Esophagus (tissue), 2 donors: ENCODE measurements around the gene MLKL. TPM values are rescaled to one million over a fixed set of nuclear protein-coding genes. Genes with fewer than 3 reads are reported as not detected.

Experiments used
- H3K27ac ChIP-seq, 2 donors: one replicate each; pipeline ENCODE4 v1.5.1; 2013; ENCODE audit warnings: low read depth in 2 of 2, mild to moderate bottlenecking in 2 of 2, inconsistent platforms in 1 of 2, low read length in 1 of 2, moderate library complexity in 1 of 2
- H3K27me3 ChIP-seq, 2 donors: one replicate each; pipeline ENCODE4 v1.6.1; 2013; ENCODE audit warnings: low read length in 2 of 2, control low read depth in 1 of 2, mild to moderate bottlenecking in 1 of 2; ENCODE audit not compliant: insufficient read depth in 2 of 2, control insufficient read depth in 1 of 2
- H3K36me3 ChIP-seq, 2 donors: one replicate each; pipeline ENCODE4 v1.6.1; 2013; ENCODE audit warnings: low read length in 1 of 2; ENCODE audit not compliant: control insufficient read depth in 2 of 2, insufficient read depth in 2 of 2
- H3K4me1 ChIP-seq, 2 donors: one replicate each; pipeline ENCODE4 v1.6.1; 2013; ENCODE audit warnings: low read length in 1 of 2; ENCODE audit not compliant: control insufficient read depth in 2 of 2, insufficient read depth in 2 of 2
- H3K4me3 ChIP-seq, 2 donors: one replicate each; pipeline ENCODE4 v1.5.1; 2013; ENCODE audit warnings: low read length in 2 of 2, mild to moderate bottlenecking in 2 of 2, low read depth in 1 of 2, moderate library complexity in 1 of 2
- H3K9me3 ChIP-seq, 2 donors: one replicate each; pipeline ENCODE4 v1.6.1; 2013; ENCODE audit warnings: mild to moderate bottlenecking in 2 of 2, low read depth in 1 of 2, low read length in 1 of 2, moderate library complexity in 1 of 2; ENCODE audit not compliant: control insufficient read depth in 2 of 2, insufficient read depth in 1 of 2
- WGBS, 2 donors: extraction: QIAGEN DNeasy Blood & Tissue Kit; methylation state at CpG; one replicate each; pipeline ENCODE4 v1.1.7; 2013; 5-methylcytosine and 5-hydroxymethylcytosine counted together
- polyA plus RNA-seq, 2 donors: library from polyadenylated mRNA; stranded (reverse); fragments of 200-250 nt; gene quantifications; one replicate each; pipeline ENCODE4 v1.2.3, GENCODE V29; 2013
- donor health status: healthy with polysubstance abuse.
- donor health status: Bipolar disorder and iron deficiency.

The MLKL gene
- polyA plus RNA-seq, 2 donors, result 12.3 to 18.7 TPM

- H3K27me3 ChIP-seq, result no peaks in the 10 kb centered on the region
- no peaks in the 10 kb centered on the region for H3K4me1 ChIP-seq
- no peak overlapping the region for H3K4me3 ChIP-seq
- no peaks in the 10 kb centered on the region for H3K9me3 ChIP-seq
- H3K36me3 ChIP-seq, result no peaks in the 10 kb centered on the region
- WGBS, 2 donors, result 94 to 95% methylated on average over 12 of the region's 12 CpGs
- H3K27ac ChIP-seq, result no peak overlapping the region
Observed at GRCh38 chr16:74711938-74712337, 11.3 kb upstream of the MLKL start.

GRCh38 chr16:74710401-74710800, 9.7 kb upstream of the MLKL start:
- WGBS, 2 donors, result 95 to 98% methylated on average over 8 of the region's 8 CpGs
- no peaks in the 10 kb centered on the region for H3K4me1 ChIP-seq
- H3K4me3 ChIP-seq, result no peak overlapping the region
- no peaks in the 10 kb centered on the region for H3K9me3 ChIP-seq
- H3K36me3 ChIP-seq, result no peaks in the 10 kb centered on the region
- no peak overlapping the region for H3K27ac ChIP-seq
- H3K27me3 ChIP-seq, result no peaks in the 10 kb centered on the region

GRCh38 chr16:74709441-74709877, 8.8 kb upstream of the MLKL start:
- Histone ChIP-seq H3K9me3 (no peaks in the 10 kb centered on the region), H3K4me3 (no peak overlapping the region), H3K27me3 (no peaks in the 10 kb centered on the region), H3K36me3 (no peaks in the 10 kb centered on the region), H3K27ac (no peak overlapping the region), H3K4me1 (no peaks in the 10 kb centered on the region)
- 0 to 1% methylated on average over 6 of the region's 6 CpGs for WGBS, 2 donors

GRCh38 chr16:74700116-74700437, 585 bp downstream of the MLKL start:
- Histone ChIP-seq H3K27ac (peak overlapping the region; percentile 92 to 96), H3K36me3 (peaks cover 3 to 5% of the 10 kb centered on the region in 2 donors), H3K4me3 (peak overlapping the region; percentile 82 to 89), H3K9me3 (no peaks in the 10 kb centered on the region), H3K27me3 (no peaks in the 10 kb centered on the region), H3K4me1 (peaks cover 3 to 4% of the 10 kb centered on the region in 2 donors)
- 1 to 2% methylated on average over 16 of the region's 16 CpGs for WGBS, 2 donors

GRCh38 chr16:74699666-74700065, 996 bp downstream of the MLKL start:
- peaks cover 4 to 5% of the 10 kb centered on the region in 2 donors for H3K36me3 ChIP-seq
- H3K9me3 ChIP-seq, result no peaks in the 10 kb centered on the region
- H3K4me3 ChIP-seq, result peak overlapping the region in 1 of 2 donors; percentile 82
- 60 to 73% methylated on average over 4 of the region's 4 CpGs for WGBS, 2 donors
- H3K27ac ChIP-seq, result no peak overlapping the region
- H3K27me3 ChIP-seq, result no peaks in the 10 kb centered on the region
- H3K4me1 ChIP-seq, result peaks cover 3 to 4% of the 10 kb centered on the region in 2 donors

- Histone ChIP-seq H3K9me3 (no peaks in the 10 kb centered on the region), H3K4me3 (no peak overlapping the region), H3K4me1 (peaks cover 3 to 4% of the 10 kb centered on the region in 2 donors), H3K27ac (no peak overlapping the region), H3K36me3 (peaks cover 4 to 5% of the 10 kb centered on the region in 2 donors), H3K27me3 (no peaks in the 10 kb centered on the region)
- WGBS, 2 donors, result 39 to 45% methylated on average over 4 of the region's 4 CpGs
Observed at GRCh38 chr16:74698222-74698621, 2.4 kb downstream of the MLKL start.

- Histone ChIP-seq H3K27ac (peak overlapping the region in 1 of 2 donors; percentile 58), H3K27me3 (no peaks in the 10 kb centered on the region), H3K36me3 (peaks cover 5 to 9% of the 10 kb centered on the region in 2 donors), H3K9me3 (no peaks in the 10 kb centered on the region), H3K4me3 (peak overlapping the region; percentile 28 to 47), H3K4me1 (peaks cover 0 to 4% of the 10 kb centered on the region in 2 donors)
- WGBS, 2 donors, result 49 to 53% methylated on average over 19 of the region's 19 CpGs
Observed at GRCh38 chr16:74695450-74696422, 4.9 kb downstream of the MLKL start.

GRCh38 chr16:74691093-74691855, 9.4 kb downstream of the MLKL start:
- Histone ChIP-seq H3K27me3 (no peaks in the 10 kb centered on the region), H3K27ac (no peak overlapping the region), H3K4me1 (peaks cover 0 to 4% of the 10 kb centered on the region in 2 donors), H3K9me3 (no peaks in the 10 kb centered on the region), H3K36me3 (peaks cover 5 to 9% of the 10 kb centered on the region in 2 donors), H3K4me3 (no peak overlapping the region)
- WGBS, 2 donors, result 85 to 86% methylated on average over 10 of the region's 10 CpGs

- Histone ChIP-seq H3K4me3 (no peak overlapping the region), H3K4me1 (no peaks in the 10 kb centered on the region), H3K36me3 (peaks cover 7 to 18% of the 10 kb centered on the region in 2 donors), H3K27me3 (no peaks in the 10 kb centered on the region), H3K9me3 (no peaks in the 10 kb centered on the region), H3K27ac (no peak overlapping the region)
- 84 to 85% methylated on average over 11 of the region's 11 CpGs for WGBS, 2 donors
Observed at GRCh38 chr16:74682556-74682955, 18.1 kb downstream of the MLKL start.
